GM12878 (cell line): ENCODE measurements around the gene DHX40. TPM values are rescaled to one million over a fixed set of nuclear protein-coding genes. Genes with fewer than 3 reads are reported as not detected.

Experiments used
- ATAC-seq: fragments of 200-7000 bp; cut with Tn5 transposase; 3 replicates; pipeline ENCODE4 v1.9.1; 2020; ENCODE audit warnings: mild to moderate bottlenecking, moderate library complexity
- BruUV-seq: library from RNA; stranded (reverse); fragments of 400-500 nt; replicated peaks from 2 replicates; lab custom pipeline; 2021; lab: Mats Ljungman, UMichigan
- CTCF ChIA-PET: fragments of 300-600 bp; sonication (Branson Sonifier 250); formaldehyde crosslinking; extraction: SDS; loops from one replicate; lab custom pipeline; 2021; ENCODE audit warnings: inconsistent platforms; lab: Yijun Ruan, JAX
- POLR2A ChIA-PET: fragments of 350-600 bp; formaldehyde crosslinking; extraction: SDS; loops from one replicate; lab custom pipeline; 2021; ENCODE audit warnings: inconsistent platforms; lab: Charles Lee
- RAD21 ChIA-PET: fragments of 300-600 bp; sonication (Branson Sonifier 250); formaldehyde crosslinking; loops from one replicate; lab custom pipeline; 2023; ENCODE audit warnings: antibody characterized with exemption; ENCODE audit not compliant: unreplicated experiment; lab: Charles Lee
- SMC1A ChIA-PET: fragments of 300-600 bp; sonication (Branson Sonifier 250); formaldehyde crosslinking; loops from one replicate; lab custom pipeline; 2023; ENCODE audit not compliant: unreplicated experiment, uncharacterized antibody; lab: Charles Lee
- DNase-seq: peaks from one replicate; pipeline ENCODE4 v3.0.0-alpha.2; 2011; ENCODE audit warnings: low read depth, low spot score
- FAIRE-seq: peaks from 3 replicates; lab custom pipeline; 2011; peaks lifted over from hg19 to GRCh38; lab: Jason Lieb, UNC
- H2AFZ ChIP-seq: 2 replicates; pipeline ENCODE4 v1.6.0; 2011; ENCODE audit warnings: low read depth, low read length, control low read depth; ENCODE audit not compliant: control insufficient read depth
- H3K27ac ChIP-seq: 2 replicates; pipeline ENCODE4 v1.5.1; 2011; ENCODE audit warnings: control low read depth; ENCODE audit not compliant: control insufficient read depth, insufficient read depth
- H3K27me3 ChIP-seq, 2 experiments: replicated peaks in 1 of 2; 2 replicates each; pipeline versions ENCODE4 v1.6.0 to v1.6.1; 2011; ENCODE audit warnings: low read length in 1 of 2; ENCODE audit not compliant: control insufficient read depth in 2 of 2, insufficient read depth in 2 of 2
- H3K36me3 ChIP-seq, 2 experiments: 2 replicates each; pipeline ENCODE4 v1.5.1; 2011; ENCODE audit warnings: low read length in 1 of 2; ENCODE audit not compliant: control insufficient read depth in 2 of 2, insufficient read depth in 2 of 2
- H3K4me1 ChIP-seq: 2 replicates; pipeline ENCODE4 v1.6.1; 2011; ENCODE audit warnings: mild to moderate bottlenecking, low read length, moderate library complexity, mixed read lengths; ENCODE audit not compliant: control insufficient read depth, insufficient read depth
- H3K4me2 ChIP-seq: 2 replicates; pipeline ENCODE4 v1.6.0; 2011; ENCODE audit warnings: control low read depth; ENCODE audit not compliant: control insufficient read depth, insufficient read depth
- H3K4me3 ChIP-seq: fragments of 200-600 bp; sonication (generic); 2 replicates; pipeline ENCODE4 v1.5.1; 2016
- H3K79me2 ChIP-seq: 2 replicates; pipeline ENCODE4 v1.6.0; 2011; ENCODE audit warnings: low read length; ENCODE audit not compliant: control insufficient read depth, insufficient read depth
- H3K9ac ChIP-seq: 2 replicates; pipeline ENCODE4 v1.8.0; 2011; ENCODE audit warnings: low read length, control low read depth, mixed read lengths; ENCODE audit not compliant: control insufficient read depth, insufficient read depth
- H3K9me3 ChIP-seq: replicated peaks from 3 replicates; pipeline ENCODE4 v1.5.1; 2011; ENCODE audit warnings: mild to moderate bottlenecking, low read length; ENCODE audit not compliant: control insufficient read depth, insufficient read depth
- H4K20me1 ChIP-seq: 2 replicates; pipeline ENCODE4 v1.6.0; 2011; ENCODE audit not compliant: control insufficient read depth, insufficient read depth
- IKZF1 ChIP-seq: fragments of 450-650 bp; conservative IDR thresholded peaks from 2 replicates; pipeline ENCODE4 v1.6.1; 2017; ENCODE audit warnings: antibody characterized with exemption, mild to moderate bottlenecking
- SP1 ChIP-seq: IDR thresholded peaks from one replicate; pipeline ENCODE4 v1.6.1; 2011; ENCODE audit warnings: low read depth, low read length
- SPI1 ChIP-seq: IDR thresholded peaks from 2 replicates; pipeline ENCODE4 v1.6.1; 2011; ENCODE audit warnings: low read depth, mild to moderate bottlenecking, low read length, moderate library complexity, borderline replicate concordance; ENCODE audit not compliant: insufficient read depth
- ZNF207 ChIP-seq: fragments of 450-650 bp; IDR thresholded peaks from 2 replicates; pipeline ENCODE4 v1.6.1; 2014; ENCODE audit warnings: antibody characterized with exemption, mild to moderate bottlenecking, borderline replicate concordance
- WGBS: methylation state at CpG from one replicate; pipeline ENCODE4 v1.1.6; 2016; ENCODE audit warnings: low lambda C conversion rate; ENCODE audit not compliant: insufficient replicate concordance, insufficient coverage; ENCODE audit errors: missing lambda C conversion rate; 5-methylcytosine and 5-hydroxymethylcytosine counted together
- in situ Hi-C: fragments of 300-500 bp; cut with MboI; formaldehyde crosslinking; loops from 9 replicates; pipeline ENCODE4 v1.14.3; 2018; ENCODE audit warnings: mixed read lengths
- intact Hi-C: fragments of 100-400 bp; cut with micrococcal nuclease; formaldehyde crosslinking; loops from one replicate; pipeline ENCODE4 v1.14.2; 2022; ENCODE audit not compliant: unreplicated experiment
- polyA plus RNA-seq, 11 experiments: library from polyadenylated mRNA; depleted of rRNA in 4 of 11; unstranded in 6 of 11; stranded (reverse) in 5 of 11; fragments of >200 nt; fragmentation: Nextera tagmentation in 4 of 11; fragmentation: Illumina TruSeq in 1 of 11; extraction: Ambion mirVana in 4 of 11; extraction: Trizol in 1 of 11; gene quantifications; 1 replicate in 1 of 11; 2 replicates in 10 of 11; pipeline versions ENCODE4 v1.2.1 to v1.2.3, GENCODE V29; 2011 to 2016; ENCODE audit warnings: inconsistent platforms in 2 of 11, missing spikeins in 2 of 11, low read depth in 1 of 11
- total RNA-seq, 4 experiments: library from RNA; depleted of rRNA in 3 of 4; stranded (reverse); fragments of >200 nt in 3 of 4; fragmentation: Illumina TruSeq in 1 of 4; extraction: Trizol in 1 of 4; gene quantifications; 2 replicates each; pipeline versions ENCODE4 v1.2.1 to v1.2.3, GENCODE V29; 2013 to 2021
- TF ChIP-seq, protein P1 (sequence below), 3 experiments: IDR thresholded peaks in 2 of 3; conservative IDR thresholded peaks in 1 of 3; 2 replicates each; pipeline ENCODE4 v1.5.1; 2011; ENCODE audit warnings: low read depth in 3 of 3, low read length in 3 of 3, mild to moderate bottlenecking in 3 of 3, control low read depth in 2 of 3, moderate library complexity in 2 of 3, inconsistent platforms in 1 of 3, mixed read lengths in 1 of 3; ENCODE audit not compliant: control insufficient read depth in 2 of 3, insufficient read depth in 1 of 3; ENCODE audit errors: extremely low read depth in 1 of 3

Gene DHX40
- total and polyA plus RNA-seq, 10 of the 15 experiments (the other 5 are each of a cell fraction or from before 2014, with no cell fraction given), result 4.8 to 29.2 (median 12.0) TPM

DNA sequence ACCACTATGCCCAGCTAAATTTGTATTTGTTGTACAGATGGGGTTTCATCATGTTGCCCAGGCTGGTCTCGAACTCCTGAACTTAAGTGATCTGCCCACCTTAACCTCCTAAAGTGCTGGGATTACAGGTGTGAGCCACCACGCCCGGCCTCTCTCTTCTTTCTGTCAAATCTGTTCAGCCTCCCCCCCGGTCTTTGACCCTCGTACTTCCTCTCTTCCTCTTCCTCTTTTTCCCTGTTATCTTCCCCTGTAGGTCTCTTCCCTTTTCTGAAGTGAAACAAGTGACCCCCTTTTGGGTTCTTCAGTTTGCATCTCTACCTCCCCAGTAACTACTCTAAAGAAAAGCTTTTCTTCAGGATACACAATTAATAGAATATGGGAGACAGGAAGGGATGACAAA, 31.7 kb upstream of the DHX40 start:
- ChIA-PET POLR2A (no interaction called here), SMC1A (interaction anchor here (1.7 kb wide), 1 partner anchor 12 kb away, joined by 4 read pairs; no protein-coding TSS in a partner anchor), RAD21 (interaction anchor here (1.0 kb wide), 1 partner anchor 11 kb away, joined by 3 read pairs; no protein-coding TSS in a partner anchor), CTCF (no interaction called here)
- Histone ChIP-seq H3K79me2 (no peaks in the 10 kb centered on the region), H3K4me2 (no peak overlapping the region), H3K9ac (no peak overlapping the region), H3K27ac (no peak overlapping the region), H2AFZ (no peak overlapping the region), H3K9me3 (no peaks in the 10 kb centered on the region), H4K20me1 (no peaks in the 10 kb centered on the region), H3K4me3 (no peak overlapping the region), H3K4me1 (no peaks in the 10 kb centered on the region), H3K27me3 (no peaks in the 10 kb centered on the region; a peak in 1 of 4 replicates), H3K36me3 (no peaks in the 10 kb centered on the region)
- no TSS peak for BruUV-seq
- no peak for TF ChIP-seq IKZF1
- TF ChIP-seq SPI1, result peak; percentile 35; the same call in 1 of the 2 replicates
- no peak for TF ChIP-seq SP1
- in situ Hi-C loops, result no loop called here
- FAIRE-seq, result no peak
- no peak for ATAC-seq
- 24% methylated on average over 5 of the region's 5 CpGs for WGBS
- no peak for DNase-seq
- intact Hi-C loops, result no loop called here

DNA sequence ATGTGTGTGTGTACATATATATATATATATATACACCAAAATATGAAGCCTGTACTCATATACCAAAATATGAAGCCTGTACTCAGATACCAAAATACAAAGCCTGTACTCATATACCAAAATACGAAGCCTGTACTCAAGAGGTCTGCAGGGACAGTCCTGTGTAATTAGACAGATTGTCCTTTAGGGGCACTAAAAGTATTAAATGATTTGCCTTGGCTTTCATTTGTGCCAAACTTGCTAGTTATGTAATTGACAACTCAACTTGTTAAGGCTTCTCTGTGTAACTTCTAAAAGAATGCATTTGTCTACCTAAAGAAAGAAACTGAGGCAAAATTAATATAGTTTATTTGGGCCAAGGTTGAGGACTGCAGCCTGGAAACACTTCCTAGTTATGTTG, 30.8 kb upstream of the DHX40 start:
- RAD21 ChIA-PET, result no interaction called here
- Histone ChIP-seq H3K79me2 (no peaks in the 10 kb centered on the region), H3K27me3 (no peaks in the 10 kb centered on the region), H3K27ac (no peak overlapping the region), H3K4me1 (no peaks in the 10 kb centered on the region), H3K9me3 (no peaks in the 10 kb centered on the region), H4K20me1 (no peaks in the 10 kb centered on the region), H2AFZ (no peak overlapping the region), H3K36me3 (no peaks in the 10 kb centered on the region), H3K9ac (no peak overlapping the region), H3K4me2 (no peak overlapping the region), H3K4me3 (no peak overlapping the region)
- intact Hi-C loops, result no loop called here
- DNase-seq, result no peak
- peak; percentile 58 for ATAC-seq
- FAIRE-seq, result no peak
- TF ChIP-seq ZNF207, result no peak
- TF ChIP-seq, protein P1, sequence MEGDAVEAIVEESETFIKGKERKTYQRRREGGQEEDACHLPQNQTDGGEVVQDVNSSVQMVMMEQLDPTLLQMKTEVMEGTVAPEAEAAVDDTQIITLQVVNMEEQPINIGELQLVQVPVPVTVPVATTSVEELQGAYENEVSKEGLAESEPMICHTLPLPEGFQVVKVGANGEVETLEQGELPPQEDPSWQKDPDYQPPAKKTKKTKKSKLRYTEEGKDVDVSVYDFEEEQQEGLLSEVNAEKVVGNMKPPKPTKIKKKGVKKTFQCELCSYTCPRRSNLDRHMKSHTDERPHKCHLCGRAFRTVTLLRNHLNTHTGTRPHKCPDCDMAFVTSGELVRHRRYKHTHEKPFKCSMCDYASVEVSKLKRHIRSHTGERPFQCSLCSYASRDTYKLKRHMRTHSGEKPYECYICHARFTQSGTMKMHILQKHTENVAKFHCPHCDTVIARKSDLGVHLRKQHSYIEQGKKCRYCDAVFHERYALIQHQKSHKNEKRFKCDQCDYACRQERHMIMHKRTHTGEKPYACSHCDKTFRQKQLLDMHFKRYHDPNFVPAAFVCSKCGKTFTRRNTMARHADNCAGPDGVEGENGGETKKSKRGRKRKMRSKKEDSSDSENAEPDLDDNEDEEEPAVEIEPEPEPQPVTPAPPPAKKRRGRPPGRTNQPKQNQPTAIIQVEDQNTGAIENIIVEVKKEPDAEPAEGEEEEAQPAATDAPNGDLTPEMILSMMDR (IDR thresholded peaks at IDR 0.05 in 2 of 3, conservative IDR thresholded peaks at IDR 0.05 in 1 of 3; ENCODE audit: control insufficient read depth in 2 of 3, extremely low read depth in 1 of 3, insufficient read depth in 1 of 3, low read depth in 3 of 3, low read length in 3 of 3), result peak in 1 of 3 experiments; percentile 11; a peak in 1 of 6 replicates
- TF ChIP-seq, all 136 proteins: peak for 1
- in situ Hi-C loops, result no loop called here
- ChIA-PET POLR2A (no interaction called here), CTCF (no interaction called here), SMC1A (no interaction called here)
- WGBS, result 43% methylated on average over 1 of the region's 1 CpG
- no TSS peak for BruUV-seq
